Neural progenitor cell (in vitro differentiated cells): Measurements from ENCODE around the gene MADD. TPM values are rescaled to one million over a fixed set of nuclear protein-coding genes. Genes with fewer than 3 reads are reported as not detected.

Source experiments
- DNase-seq: peaks from one replicate; pipeline ENCODE4 v3.0.0-alpha.2; 2016; ENCODE audit warnings: low spot score
- H2AFZ ChIP-seq: fragments of 200-600 bp; sonication (generic); replicated peaks from 2 replicates; pipeline ENCODE4 v1.6.1; 2016; ENCODE audit warnings: antibody characterized with exemption
- H3F3A ChIP-seq: fragments of 200-600 bp; sonication (generic); 2 replicates; pipeline ENCODE4 v1.6.1; 2016; ENCODE audit warnings: antibody characterized with exemption, low read depth
- H3K27ac ChIP-seq: fragments of 200-600 bp; sonication (generic); 2 replicates; pipeline ENCODE4 v1.5.1; 2016; ENCODE audit warnings: mild to moderate bottlenecking
- H3K27me3 ChIP-seq: fragments of 200-600 bp; sonication (generic); 2 replicates; pipeline ENCODE4 v1.6.1; 2016; ENCODE audit warnings: mild to moderate bottlenecking, moderate library complexity
- H3K36me3 ChIP-seq: fragments of 200-600 bp; sonication (generic); 2 replicates; pipeline ENCODE4 v1.5.1; 2016
- H3K4me1 ChIP-seq: fragments of 200-600 bp; sonication (generic); 2 replicates; pipeline ENCODE4 v1.6.1; 2016; ENCODE audit warnings: mixed run types
- H3K4me2 ChIP-seq: fragments of 200-600 bp; sonication (generic); 2 replicates; pipeline ENCODE4 v1.6.1; 2016
- H3K4me3 ChIP-seq: fragments of 200-600 bp; sonication (generic); 2 replicates; pipeline ENCODE4 v1.5.1; 2016
- H3K79me2 ChIP-seq: fragments of 200-600 bp; sonication (generic); 2 replicates; pipeline ENCODE4 v1.6.1; 2016; ENCODE audit warnings: low read depth
- H3K9ac ChIP-seq: fragments of 200-600 bp; sonication (generic); 2 replicates; pipeline ENCODE4 v1.6.1; 2016
- H3K9me3 ChIP-seq: fragments of 200-600 bp; sonication (generic); 2 replicates; pipeline ENCODE4 v1.5.1; 2016; ENCODE audit warnings: low read depth
- H4K20me1 ChIP-seq: fragments of 200-600 bp; sonication (generic); 2 replicates; pipeline ENCODE4 v1.6.1; 2016; ENCODE audit warnings: low read depth
- H3K27ac Mint-ChIP-seq: 3 replicates; pipeline ENCODE4 v1.8.0; 2021; ENCODE audit warnings: mixed read lengths
- H3K27me3 Mint-ChIP-seq: 2 replicates; pipeline ENCODE4 v1.8.0; 2022; ENCODE audit warnings: low read depth, mild to moderate bottlenecking, inconsistent platforms, moderate library complexity, mixed read lengths; ENCODE audit not compliant: insufficient read depth
- H3K36me3 Mint-ChIP-seq: 3 replicates; pipeline ENCODE4 v1.8.0; 2021; ENCODE audit warnings: mixed read lengths
- H3K4me1 Mint-ChIP-seq: 3 replicates; pipeline ENCODE4 v1.8.0; 2021; ENCODE audit warnings: mixed read lengths
- H3K4me3 Mint-ChIP-seq: 3 replicates; pipeline ENCODE4 v1.8.0; 2021; ENCODE audit warnings: mild to moderate bottlenecking, moderate library complexity, mixed read lengths
- H3K9me3 Mint-ChIP-seq: 3 replicates; pipeline ENCODE4 v1.8.0; 2020; ENCODE audit warnings: mixed read lengths
- EZH2 ChIP-seq: fragments of 200-600 bp; sonication (generic); IDR thresholded peaks from 2 replicates; pipeline ENCODE4 v1.6.1; 2017; ENCODE audit warnings: antibody characterized with exemption, mild to moderate bottlenecking, moderate library complexity
- EZH2phosphoT487 ChIP-seq: fragments of 200-600 bp; sonication (generic); IDR thresholded peaks from 2 replicates; pipeline ENCODE4 v1.6.1; 2017; ENCODE audit warnings: antibody characterized with exemption
- total RNA-seq: library from RNA; depleted of rRNA; stranded (reverse); fragments of >200 nt; gene quantifications from 2 replicates; pipeline ENCODE4 v1.2.3, GENCODE V29; 2015; ENCODE audit warnings: low replicate concordance
- TF ChIP-seq, protein P1 (sequence below): fragments of 200-600 bp; sonication (generic); IDR thresholded peaks from 2 replicates; pipeline ENCODE4 v1.5.1; 2017; ENCODE audit warnings: antibody characterized with exemption, mild to moderate bottlenecking

MADD gene
- total RNA-seq, 1 donor from 2014 or later, result 16.1 TPM

- H3K27ac ChIP-seq, result no peak overlapping the region
- Mint-ChIP-seq H3K9me3 (no peaks in the 10 kb centered on the region), H3K4me3 (peak overlapping the region; percentile 42), H3K27ac (no peak overlapping the region), H3K36me3 (no peaks in the 10 kb centered on the region), H3K27me3 (peaks cover 3% of the 10 kb centered on the region), H3K4me1 (peaks cover 5% of the 10 kb centered on the region)
- TF ChIP-seq, protein P1, sequence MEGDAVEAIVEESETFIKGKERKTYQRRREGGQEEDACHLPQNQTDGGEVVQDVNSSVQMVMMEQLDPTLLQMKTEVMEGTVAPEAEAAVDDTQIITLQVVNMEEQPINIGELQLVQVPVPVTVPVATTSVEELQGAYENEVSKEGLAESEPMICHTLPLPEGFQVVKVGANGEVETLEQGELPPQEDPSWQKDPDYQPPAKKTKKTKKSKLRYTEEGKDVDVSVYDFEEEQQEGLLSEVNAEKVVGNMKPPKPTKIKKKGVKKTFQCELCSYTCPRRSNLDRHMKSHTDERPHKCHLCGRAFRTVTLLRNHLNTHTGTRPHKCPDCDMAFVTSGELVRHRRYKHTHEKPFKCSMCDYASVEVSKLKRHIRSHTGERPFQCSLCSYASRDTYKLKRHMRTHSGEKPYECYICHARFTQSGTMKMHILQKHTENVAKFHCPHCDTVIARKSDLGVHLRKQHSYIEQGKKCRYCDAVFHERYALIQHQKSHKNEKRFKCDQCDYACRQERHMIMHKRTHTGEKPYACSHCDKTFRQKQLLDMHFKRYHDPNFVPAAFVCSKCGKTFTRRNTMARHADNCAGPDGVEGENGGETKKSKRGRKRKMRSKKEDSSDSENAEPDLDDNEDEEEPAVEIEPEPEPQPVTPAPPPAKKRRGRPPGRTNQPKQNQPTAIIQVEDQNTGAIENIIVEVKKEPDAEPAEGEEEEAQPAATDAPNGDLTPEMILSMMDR, result no peak
- TF ChIP-seq EZH2phosphoT487 (no peak), EZH2 (no peak)
- H3K4me2 ChIP-seq, result peak overlapping the region; percentile 89
- no peaks in the 10 kb centered on the region for H3K79me2 ChIP-seq
- H3K4me3 ChIP-seq, result no peak overlapping the region
- H3K4me1 ChIP-seq, result peaks cover 6% of the 10 kb centered on the region
- no peaks in the 10 kb centered on the region for H4K20me1 ChIP-seq
- no peak for DNase-seq
- H3K9ac ChIP-seq, result no peak overlapping the region
- H3K36me3 ChIP-seq, result no peaks in the 10 kb centered on the region
- H3F3A ChIP-seq, result peaks cover 29% of the 10 kb centered on the region
- no peaks in the 10 kb centered on the region for H3K9me3 ChIP-seq
- H2AFZ ChIP-seq, result peak overlapping the region; percentile 95
- no peaks in the 10 kb centered on the region for H3K27me3 ChIP-seq
Observed at GRCh38 chr11:47353978-47354774, 84.2 kb downstream of the MADD start.

DNA sequence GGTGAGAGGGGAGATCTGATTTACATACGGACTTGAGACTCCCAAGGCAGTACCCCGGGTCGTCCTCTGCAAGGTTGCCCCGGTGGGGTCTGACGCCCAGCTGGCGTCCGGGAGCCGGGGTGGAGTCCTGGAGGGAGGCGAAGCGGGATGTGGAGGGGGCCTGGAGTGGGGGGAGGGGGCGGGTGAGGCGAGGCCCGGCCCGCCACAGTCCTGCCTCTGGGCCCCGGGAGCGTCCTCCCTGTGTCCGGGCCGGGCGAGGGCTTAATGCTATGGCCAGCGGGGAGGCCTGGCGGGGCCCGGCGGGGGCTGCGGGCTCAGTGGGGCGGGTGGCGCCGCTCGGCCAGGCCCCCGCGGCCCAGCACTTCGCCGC, 85.0 kb downstream of the MADD start:
- H3K4me1 ChIP-seq, result peaks cover 3% of the 10 kb centered on the region
- TF ChIP-seq EZH2 (no peak), EZH2phosphoT487 (no peak)
- TF ChIP-seq, protein P1, result no peak
- H3K27me3 ChIP-seq, result no peaks in the 10 kb centered on the region
- Mint-ChIP-seq H3K27ac (no peak overlapping the region), H3K4me1 (peaks cover 3% of the 10 kb centered on the region), H3K27me3 (peaks cover 5% of the 10 kb centered on the region), H3K9me3 (no peaks in the 10 kb centered on the region), H3K36me3 (no peaks in the 10 kb centered on the region), H3K4me3 (peak overlapping the region; percentile 78)
- H3K9me3 ChIP-seq, result no peaks in the 10 kb centered on the region
- H3K79me2 ChIP-seq, result no peaks in the 10 kb centered on the region
- H4K20me1 ChIP-seq, result no peaks in the 10 kb centered on the region
- H2AFZ ChIP-seq, result peak overlapping the region; percentile 95
- DNase-seq, result no peak
- H3F3A ChIP-seq, result peaks cover 25% of the 10 kb centered on the region
- peak overlapping the region; percentile 55 for H3K4me3 ChIP-seq
- H3K36me3 ChIP-seq, result no peaks in the 10 kb centered on the region
- H3K4me2 ChIP-seq, result peak overlapping the region; percentile 89
- no peak overlapping the region for H3K27ac ChIP-seq
- H3K9ac ChIP-seq, result no peak overlapping the region

DNA sequence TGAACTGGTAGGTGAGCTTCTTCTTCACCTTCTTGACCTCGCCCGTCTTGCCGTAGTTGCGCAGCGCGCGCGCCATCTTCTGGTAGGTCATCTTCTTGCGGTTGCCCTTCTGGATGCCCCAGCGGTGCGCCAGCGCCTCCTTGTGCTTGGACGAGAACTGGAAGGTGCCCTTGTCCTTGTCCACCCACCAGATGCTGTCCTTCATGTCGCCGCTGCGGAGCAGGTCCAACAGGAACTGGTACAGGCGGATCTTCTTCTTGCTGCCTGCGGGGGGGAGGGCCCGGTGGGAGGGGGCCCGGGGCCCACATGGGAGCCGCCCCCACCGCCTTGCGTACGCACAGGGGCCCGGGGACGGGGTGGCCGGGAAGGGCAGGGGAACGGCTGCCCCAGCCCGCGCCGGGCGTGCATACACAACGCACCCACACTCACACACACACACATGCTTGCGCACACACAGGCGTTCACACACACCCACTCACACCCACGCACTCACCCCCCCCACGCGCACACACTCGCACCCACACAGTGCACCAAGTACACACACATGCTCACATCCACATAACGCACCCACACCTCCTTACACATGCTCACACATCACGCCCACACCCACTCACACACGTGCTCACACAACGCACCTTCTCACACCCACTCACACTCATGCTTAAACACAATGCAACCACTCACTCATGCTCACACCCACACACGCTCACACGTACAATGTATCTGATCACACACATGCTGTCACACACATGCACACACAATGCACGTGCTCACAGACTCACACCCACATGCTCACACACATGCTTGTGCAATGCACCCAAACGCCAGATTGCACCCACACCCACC, 85.6 kb downstream of the MADD start:
- Histone ChIP-seq H3F3A (peaks cover 25% of the 10 kb centered on the region), H2AFZ (peak overlapping the region; percentile 95), H3K4me3 (peak overlapping the region; percentile 55), H3K9me3 (no peaks in the 10 kb centered on the region), H3K4me1 (peaks cover 3% of the 10 kb centered on the region), H3K27ac (no peak overlapping the region), H4K20me1 (no peaks in the 10 kb centered on the region), H3K9ac (no peak overlapping the region), H3K36me3 (no peaks in the 10 kb centered on the region), H3K4me2 (peak overlapping the region; percentile 89), H3K79me2 (no peaks in the 10 kb centered on the region), H3K27me3 (no peaks in the 10 kb centered on the region)
- H3K9me3 Mint-ChIP-seq, result no peaks in the 10 kb centered on the region
- peak overlapping the region; percentile 76 for H3K27ac Mint-ChIP-seq
- TF ChIP-seq, protein P1, result peak; percentile 99
- no peak for TF ChIP-seq EZH2
- no peaks in the 10 kb centered on the region for H3K36me3 Mint-ChIP-seq
- peaks cover 5% of the 10 kb centered on the region for H3K27me3 Mint-ChIP-seq
- peaks cover 3% of the 10 kb centered on the region for H3K4me1 Mint-ChIP-seq
- H3K4me3 Mint-ChIP-seq, result peak overlapping the region; percentile 78
- DNase-seq, result peak; percentile 96
